ENCODE results near the gene KNTC1.
"Not testable (repeated sequence)": the region's sequence is repeated elsewhere in the genome, so short reads cannot be mapped to it uniquely, and the experiment has no call there.

The KNTC1 gene

GRCh38 chr12:122503783-122504590 is 23.1 kb upstream of the KNTC1 start:
- TF ChIP-seq CTCF (IDR thresholded peaks at IDR 0.05): no peak
- intact Hi-C loops (cut with DNase I; ENCODE audit: low total_unique reads): no loop called here
- Histone ChIP-seq H3K4me3 (no peak overlapping the region), H3K27ac (no peak overlapping the region), H3K27me3 (no peaks in the 10 kb centered on the region), H3K36me3 (peaks cover 58 to 63% (median 61%) of the 10 kb centered on the region in 3 donors), H3K9me3 (no peaks in the 10 kb centered on the region), H3K4me1 (peaks cover 0 to 14% (median 8%) of the 10 kb centered on the region in 4 donors)
- DNase-seq: no peak

GRCh38 chr12:122505419-122506051 is 21.5 kb upstream of the KNTC1 start:
- intact Hi-C loops (cut with DNase I; ENCODE audit: low total_unique reads): no loop called here
- no peak overlapping the region for H3K4me3 ChIP-seq
- TF ChIP-seq CTCF (IDR thresholded peaks at IDR 0.05): no peak

GRCh38 chr12:122506393-122506938 is 20.6 kb upstream of the KNTC1 start:
- TF ChIP-seq CTCF (IDR thresholded peaks at IDR 0.05): no peak
- intact Hi-C loops (cut with DNase I; ENCODE audit: low total_unique reads): no loop called here
- Histone ChIP-seq H3K27ac (no peak overlapping the region), H3K4me1 (peaks cover 0 to under 1% (median 0%) of the 10 kb centered on the region in 4 donors), H3K4me3 (no peak overlapping the region), H3K36me3 (peaks cover 83 to 88% (median 85%) of the 10 kb centered on the region in 3 donors), H3K27me3 (no peaks in the 10 kb centered on the region), H3K9me3 (no peaks in the 10 kb centered on the region)
- DNase-seq: no peak

More at GRCh38 chr12:122505419-122506051, 21.5 kb upstream of the KNTC1 start:
- Histone ChIP-seq H3K4me1 (peaks cover 0 to 6% (median 4%) of the 10 kb centered on the region in 4 donors), H3K27ac (no peak overlapping the region), H3K27me3 (no peaks in the 10 kb centered on the region), H3K36me3 (peaks cover 73 to 79% (median 76%) of the 10 kb centered on the region in 3 donors), H3K9me3 (no peaks in the 10 kb centered on the region)
- no peak for DNase-seq

GRCh38 chr12:122508163-122508562 is 18.9 kb upstream of the KNTC1 start:
- Histone ChIP-seq H3K27me3 (no peaks in the 10 kb centered on the region), H3K9me3 (no peaks in the 10 kb centered on the region), H3K27ac (no peak overlapping the region), H3K4me3 (no peak overlapping the region), H3K4me1 (no peaks in the 10 kb centered on the region), H3K36me3 (peaks cover 96 to 100% (median 98%) of the 10 kb centered on the region in 3 donors)
- intact Hi-C loops (cut with DNase I; ENCODE audit: low total_unique reads): no loop called here
- no peak for TF ChIP-seq CTCF (IDR thresholded peaks at IDR 0.05)
- no peak for DNase-seq

DNA sequence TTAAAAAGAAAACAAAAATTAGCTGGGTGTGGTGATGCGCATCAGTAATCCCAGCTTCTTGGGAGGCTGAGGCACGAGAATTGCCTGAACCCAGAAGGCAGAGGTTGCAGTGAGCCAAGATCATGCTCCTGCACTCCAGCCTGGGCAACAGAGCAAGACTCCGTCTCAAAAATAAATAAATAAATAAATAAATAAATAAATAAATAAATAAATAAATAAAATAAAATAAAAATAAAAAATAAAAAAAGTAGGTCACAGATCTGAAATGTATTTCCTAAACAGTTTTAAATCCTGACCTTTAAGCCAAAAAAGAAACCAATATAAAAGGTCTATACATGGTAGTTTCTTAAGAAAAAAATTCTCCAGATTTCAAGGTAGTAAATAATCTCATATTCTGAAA is 14.0 kb upstream of the KNTC1 start:
- intact Hi-C loops (cut with DNase I; ENCODE audit: low total_unique reads); H3K4me1 ChIP-seq; DNase-seq; H3K4me3 ChIP-seq; H3K27ac ChIP-seq; H3K27me3 ChIP-seq; H3K9me3 ChIP-seq: not testable (repeated sequence)
- H3K36me3 ChIP-seq: peaks cover 97 to 100% (median 98%) of the 10 kb centered on the region in 3 donors

DNA sequence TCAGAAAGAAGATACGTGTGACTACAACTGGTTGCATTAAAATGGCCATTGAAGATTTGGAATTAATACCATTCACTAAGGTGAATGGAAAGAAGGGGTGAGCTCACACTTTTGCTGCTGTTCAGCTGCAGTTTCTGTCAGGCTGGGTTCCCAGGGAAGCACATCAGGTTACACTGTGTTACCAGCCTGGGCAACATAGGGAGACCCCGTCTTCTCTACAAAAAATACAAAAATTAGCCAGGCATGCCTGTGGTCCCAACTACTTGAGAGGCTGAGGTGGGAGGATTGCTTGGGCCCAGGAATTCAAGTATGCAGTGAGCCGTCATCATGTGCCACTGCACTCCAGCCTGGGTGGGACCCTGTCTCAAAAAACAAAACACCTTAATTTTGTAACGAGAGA is 13.4 kb upstream of the KNTC1 start:
- no peak overlapping the region for H3K27ac ChIP-seq
- no peak for DNase-seq
- intact Hi-C loops (cut with DNase I; ENCODE audit: low total_unique reads): no loop called here
- H3K36me3 ChIP-seq: peaks cover 97 to 100% (median 98%) of the 10 kb centered on the region in 3 donors
- no peaks in the 10 kb centered on the region for H3K9me3 ChIP-seq
- H3K4me1 ChIP-seq: no peaks in the 10 kb centered on the region
- H3K27me3 ChIP-seq: no peaks in the 10 kb centered on the region
- no peak overlapping the region for H3K4me3 ChIP-seq
- no peak for TF ChIP-seq CTCF (IDR thresholded peaks at IDR 0.05)

All from tibial artery (tissue), 4 donors.